Measurements from ENCODE around the gene CD1E.

Gene CD1E

DNA sequence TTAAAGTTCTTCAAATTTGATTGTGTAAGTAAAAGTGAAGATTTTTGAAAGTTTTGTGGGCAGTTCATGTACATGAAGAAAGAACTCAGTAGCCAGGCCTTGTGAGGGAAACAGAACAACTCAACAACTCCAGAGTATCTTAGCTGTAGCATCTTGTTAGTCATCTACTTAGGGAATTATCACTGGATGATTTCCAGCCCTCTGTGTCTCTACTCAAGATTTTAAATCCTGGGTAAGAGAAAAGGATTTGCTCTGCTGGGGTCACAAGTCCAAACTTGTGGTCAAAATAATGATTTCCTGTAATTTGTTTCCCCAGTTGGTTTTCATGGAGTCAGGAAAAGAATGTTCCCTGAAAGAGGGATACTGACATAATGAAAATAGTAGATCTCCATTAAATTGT, 37.4 kb downstream of the CD1E start:
- DNase-seq (ENCODE audit: low spot score): no peak
- no peak overlapping the region for H3K27ac ChIP-seq (replicated peaks; ENCODE audit: low read length)
- H3K4ac ChIP-seq (ENCODE audit: low read length): no peak overlapping the region
- H3K4me3 ChIP-seq (ENCODE audit: low read length in 2 of 2): no peak overlapping the region
- no peak overlapping the region for H3K23ac ChIP-seq (ENCODE audit: low read depth, low read length, poor library complexity)
- no peak overlapping the region for H3K18ac ChIP-seq (ENCODE audit: low read length)
- no peaks in the 10 kb centered on the region for H3K36me3 ChIP-seq (replicated peaks in 1 of 2; ENCODE audit: control insufficient read depth in 2 of 2, insufficient read depth in 2 of 2, low read length in 2 of 2)
- no peaks in the 10 kb centered on the region for H3K27me3 ChIP-seq (ENCODE audit: control insufficient read depth in 3 of 3, insufficient read depth in 3 of 3, low read depth in 1 of 3, low read length in 3 of 3)
- H2BK12ac ChIP-seq (ENCODE audit: low read length): no peak overlapping the region
- no peaks in the 10 kb centered on the region for H3K4me1 ChIP-seq (ENCODE audit: control insufficient read depth in 2 of 2, insufficient read depth in 1 of 2, low read depth in 1 of 2, low read length in 2 of 2)
- no peak overlapping the region for H3K9ac ChIP-seq (ENCODE audit: low read depth, low read length, poor library complexity)
- H2BK15ac ChIP-seq (ENCODE audit: low read length): no peak overlapping the region
- H3K9me3 ChIP-seq (replicated peaks in 1 of 2; ENCODE audit: control insufficient read depth in 2 of 2, insufficient read depth in 1 of 2, low read depth in 1 of 2, low read length in 2 of 2): no peaks in the 10 kb centered on the region
- no peak overlapping the region for H2AK5ac ChIP-seq (ENCODE audit: low read depth, low read length)
- H3K14ac ChIP-seq (ENCODE audit: low read length): no peak overlapping the region
- no peak overlapping the region for H2AFZ ChIP-seq (ENCODE audit: low read length)
- no peak overlapping the region for H4K8ac ChIP-seq (ENCODE audit: low read depth, low read length)
- no peaks in the 10 kb centered on the region for H3K79me1 ChIP-seq (ENCODE audit: low read depth, low read length)
- no peak overlapping the region for H2BK5ac ChIP-seq (ENCODE audit: low read length)
- H2BK120ac ChIP-seq (ENCODE audit: low read depth, low read length): no peak overlapping the region
- no peak overlapping the region for H4K91ac ChIP-seq (ENCODE audit: low read depth, low read length, poor library complexity)
- no peak overlapping the region for H3K4me2 ChIP-seq (ENCODE audit: insufficient read depth, low read length, poor library complexity, severe bottlenecking)

DNA sequence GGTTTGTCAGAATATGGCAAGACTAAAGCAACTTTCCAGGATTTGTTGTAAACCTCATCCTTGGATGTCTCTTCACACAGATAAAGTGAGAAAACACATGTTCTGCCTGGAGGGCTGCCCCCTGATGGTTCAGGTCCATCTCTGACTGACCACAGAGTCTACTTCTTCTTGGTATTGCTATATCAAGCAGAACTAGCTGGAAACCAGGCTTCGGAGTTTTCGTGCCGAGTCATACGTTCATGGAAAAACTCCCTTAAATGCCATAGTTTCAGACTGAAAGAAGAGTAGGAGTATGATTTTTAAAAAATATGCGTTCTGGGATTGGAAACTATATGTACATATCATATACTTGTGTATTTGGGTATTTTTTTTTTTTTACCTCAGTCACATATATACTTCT, 39.8 kb downstream of the CD1E start:
- Histone ChIP-seq H4K91ac (ENCODE audit: low read depth, low read length, poor library complexity) (no peak overlapping the region), H4K8ac (ENCODE audit: low read depth, low read length) (no peak overlapping the region), H3K36me3 (replicated peaks in 1 of 2; ENCODE audit: control insufficient read depth in 2 of 2, insufficient read depth in 2 of 2, low read length in 2 of 2) (no peaks in the 10 kb centered on the region), H3K27ac (replicated peaks; ENCODE audit: low read length) (no peak overlapping the region), H3K23ac (ENCODE audit: low read depth, low read length, poor library complexity) (no peak overlapping the region), H2AK5ac (ENCODE audit: low read depth, low read length) (no peak overlapping the region), H3K18ac (ENCODE audit: low read length) (no peak overlapping the region), H3K9me3 (replicated peaks in 1 of 2; ENCODE audit: control insufficient read depth in 2 of 2, insufficient read depth in 1 of 2, low read depth in 1 of 2, low read length in 2 of 2) (no peaks in the 10 kb centered on the region), H2BK12ac (ENCODE audit: low read length) (no peak overlapping the region), H3K4me1 (ENCODE audit: control insufficient read depth in 2 of 2, insufficient read depth in 1 of 2, low read depth in 1 of 2, low read length in 2 of 2) (no peaks in the 10 kb centered on the region), H2BK15ac (ENCODE audit: low read length) (no peak overlapping the region), H3K14ac (ENCODE audit: low read length) (no peak overlapping the region), H3K4me2 (ENCODE audit: insufficient read depth, low read length, poor library complexity, severe bottlenecking) (no peak overlapping the region), H2BK120ac (ENCODE audit: low read depth, low read length) (no peak overlapping the region), H3K9ac (ENCODE audit: low read depth, low read length, poor library complexity) (no peak overlapping the region), H2AFZ (ENCODE audit: low read length) (no peak overlapping the region), H3K4me3 (ENCODE audit: low read length in 2 of 2) (no peak overlapping the region), H3K4ac (ENCODE audit: low read length) (no peak overlapping the region), H2BK5ac (ENCODE audit: low read length) (no peak overlapping the region), H3K79me1 (ENCODE audit: low read depth, low read length) (no peaks in the 10 kb centered on the region), H3K27me3 (ENCODE audit: control insufficient read depth in 3 of 3, insufficient read depth in 3 of 3, low read depth in 1 of 3, low read length in 3 of 3) (no peaks in the 10 kb centered on the region)
- no CpG with 5 or more reads among the region's 5 CpGs for WGBS, 2 donors (ENCODE audit: extremely low coverage in 2 of 2, insufficient read length in 2 of 2, insufficient replicate concordance in 1 of 2)
- no peak for DNase-seq (ENCODE audit: low spot score)

DNA sequence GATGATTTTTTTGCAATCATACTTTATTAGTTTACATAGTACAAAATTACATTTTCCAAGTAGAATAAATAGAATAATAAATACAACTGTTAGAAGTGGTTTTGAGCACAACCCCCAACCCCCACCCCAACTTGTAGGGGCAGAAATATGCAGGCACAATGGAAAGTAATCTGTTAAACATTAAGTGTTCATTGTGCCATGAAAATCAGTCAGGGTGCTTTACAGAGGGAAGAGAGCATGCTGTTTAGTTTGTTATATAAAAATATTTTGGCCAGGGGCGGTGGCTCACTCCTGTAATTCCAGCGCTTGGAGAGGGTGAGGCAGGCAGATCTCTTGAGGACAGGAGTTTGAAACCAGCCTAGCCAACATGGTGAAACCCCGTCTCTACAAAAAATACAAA, 43.0 kb downstream of the CD1E start:
- Histone ChIP-seq H3K18ac (ENCODE audit: low read length) (no peak overlapping the region), H4K8ac (ENCODE audit: low read depth, low read length) (no peak overlapping the region), H3K4me1 (ENCODE audit: control insufficient read depth in 2 of 2, insufficient read depth in 1 of 2, low read depth in 1 of 2, low read length in 2 of 2) (no peaks in the 10 kb centered on the region), H2BK120ac (ENCODE audit: low read depth, low read length) (no peak overlapping the region), H3K9ac (ENCODE audit: low read depth, low read length, poor library complexity) (no peak overlapping the region), H3K4me2 (ENCODE audit: insufficient read depth, low read length, poor library complexity, severe bottlenecking) (no peak overlapping the region), H3K27me3 (ENCODE audit: control insufficient read depth in 3 of 3, insufficient read depth in 3 of 3, low read depth in 1 of 3, low read length in 3 of 3) (no peaks in the 10 kb centered on the region), H2BK12ac (ENCODE audit: low read length) (no peak overlapping the region), H3K4me3 (ENCODE audit: low read length in 2 of 2) (no peak overlapping the region), H3K27ac (replicated peaks; ENCODE audit: low read length) (no peak overlapping the region), H2BK5ac (ENCODE audit: low read length) (no peak overlapping the region), H3K4ac (ENCODE audit: low read length) (no peak overlapping the region), H2BK15ac (ENCODE audit: low read length) (no peak overlapping the region), H3K36me3 (replicated peaks in 1 of 2; ENCODE audit: control insufficient read depth in 2 of 2, insufficient read depth in 2 of 2, low read length in 2 of 2) (no peaks in the 10 kb centered on the region), H3K79me1 (ENCODE audit: low read depth, low read length) (no peaks in the 10 kb centered on the region), H4K91ac (ENCODE audit: low read depth, low read length, poor library complexity) (no peak overlapping the region), H3K9me3 (replicated peaks in 1 of 2; ENCODE audit: control insufficient read depth in 2 of 2, insufficient read depth in 1 of 2, low read depth in 1 of 2, low read length in 2 of 2) (no peaks in the 10 kb centered on the region), H3K23ac (ENCODE audit: low read depth, low read length, poor library complexity) (no peak overlapping the region), H2AK5ac (ENCODE audit: low read depth, low read length) (no peak overlapping the region), H3K14ac (ENCODE audit: low read length) (no peak overlapping the region), H2AFZ (ENCODE audit: low read length) (no peak overlapping the region)
- no CpG with 5 or more reads among the region's 3 CpGs for WGBS, 2 donors (ENCODE audit: extremely low coverage in 2 of 2, insufficient read length in 2 of 2, insufficient replicate concordance in 1 of 2)
- DNase-seq (ENCODE audit: low spot score): no peak

DNA sequence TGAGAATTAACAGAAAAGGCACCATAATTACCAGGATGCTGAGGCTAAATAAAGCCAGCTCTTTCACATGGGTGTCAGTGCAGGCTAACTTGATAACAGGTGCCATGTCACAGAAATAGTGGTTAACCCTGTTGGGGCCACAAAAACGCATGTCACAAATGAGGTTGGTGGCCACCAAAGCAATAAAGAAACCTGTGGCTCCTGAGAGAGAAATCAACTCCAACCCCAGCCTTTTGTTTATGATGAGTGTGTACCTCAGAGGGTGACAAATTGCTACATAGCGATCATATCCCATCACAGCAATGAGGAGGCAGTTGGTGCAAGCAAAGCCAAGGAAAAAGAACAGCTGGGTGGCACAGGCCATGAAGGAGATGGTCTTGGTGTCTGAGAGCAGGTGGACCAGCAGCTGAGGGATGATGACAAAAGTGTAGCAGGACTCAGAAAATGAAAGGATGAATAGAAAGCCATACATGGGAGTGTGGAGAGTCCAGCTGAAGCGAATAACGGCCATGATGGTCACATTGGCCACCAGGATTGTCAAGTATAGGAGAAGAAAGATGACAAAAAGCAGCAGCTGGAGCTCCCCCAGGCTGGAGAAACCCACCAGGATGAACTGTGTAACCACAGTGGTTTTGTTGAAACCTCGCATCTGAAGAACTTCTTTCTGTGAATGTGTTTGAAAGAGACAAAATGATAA, 45.3 kb downstream of the CD1E start, which contains the start of gene OR10T2:
TSS of gene OR10T2 (minus strand) at position 649 of the 697 bp plus-strand sequence. CDS start at position 649, 0 bp downstream.
- Histone ChIP-seq H2AFZ (ENCODE audit: low read length) (no peak within 1 kb of the TSS), H3K18ac (ENCODE audit: low read length) (no peak within 1 kb of the TSS), H3K4me1 (ENCODE audit: control insufficient read depth in 2 of 2, insufficient read depth in 1 of 2, low read depth in 1 of 2, low read length in 2 of 2) (no peaks in the 10 kb centered on the region), H2BK15ac (ENCODE audit: low read length) (no peak within 1 kb of the TSS), H2BK12ac (ENCODE audit: low read length) (no peak within 1 kb of the TSS), H3K4ac (ENCODE audit: low read length) (no peak within 1 kb of the TSS), H3K27ac (replicated peaks; ENCODE audit: low read length) (no peak within 1 kb of the TSS), H3K27me3 (ENCODE audit: control insufficient read depth in 3 of 3, insufficient read depth in 3 of 3, low read depth in 1 of 3, low read length in 3 of 3) (no peaks in the 10 kb centered on the region), H4K8ac (ENCODE audit: low read depth, low read length) (no peak within 1 kb of the TSS), H3K4me2 (ENCODE audit: insufficient read depth, low read length, poor library complexity, severe bottlenecking) (no peak within 1 kb of the TSS), H2AK5ac (ENCODE audit: low read depth, low read length) (no peak within 1 kb of the TSS), H3K79me1 (ENCODE audit: low read depth, low read length) (no peaks in the 10 kb centered on the region), H3K23ac (ENCODE audit: low read depth, low read length, poor library complexity) (no peak within 1 kb of the TSS), H3K36me3 (replicated peaks in 1 of 2; ENCODE audit: control insufficient read depth in 2 of 2, insufficient read depth in 2 of 2, low read length in 2 of 2) (no peaks in the 10 kb centered on the region), H2BK5ac (ENCODE audit: low read length) (no peak within 1 kb of the TSS), H3K4me3 (ENCODE audit: low read length in 2 of 2) (no peak within 1 kb of the TSS), H2BK120ac (ENCODE audit: low read depth, low read length) (no peak within 1 kb of the TSS), H3K9ac (ENCODE audit: low read depth, low read length, poor library complexity) (no peak within 1 kb of the TSS), H3K9me3 (replicated peaks in 1 of 2; ENCODE audit: control insufficient read depth in 2 of 2, insufficient read depth in 1 of 2, low read depth in 1 of 2, low read length in 2 of 2) (no peaks in the 10 kb centered on the region), H3K14ac (ENCODE audit: low read length) (no peak within 1 kb of the TSS), H4K91ac (ENCODE audit: low read depth, low read length, poor library complexity) (no peak within 1 kb of the TSS)
- WGBS, 2 donors (ENCODE audit: extremely low coverage in 2 of 2, insufficient read length in 2 of 2, insufficient replicate concordance in 1 of 2): no CpG with 5 or more reads among the region's 5 CpGs
- no peak for DNase-seq (ENCODE audit: low spot score)

Measured in neuronal stem cell (in vitro differentiated cells).